Measurements from ENCODE around the gene PRKCSH. TPM values are rescaled to one million over a fixed set of nuclear protein-coding genes. Genes with fewer than 3 reads are reported as not detected.
"Not testable (repeated sequence)": the region's sequence is repeated elsewhere in the genome, so short reads cannot be mapped to it uniquely, and the experiment has no call there.

PRKCSH gene
- total RNA-seq, 8 experiments from 2014 or later: 160 to 255 (median 196) TPM

- WGBS, 10 experiments: 14 to 100% (median 50%) methylated on average over 1 to 9 of the region's 27 CpGs; no CpG with 5 or more reads in 1 of the 10 experiments
- peaks cover 13 to 27% of the 10 kb centered on the region in 2 donors for H3K4me1 ChIP-seq (replicated peaks in 1 of 2)
- in situ Hi-C loops (cut with MboI; ENCODE audit: low pct_unique_long_range_greater_than_20kb in 2 of 9, low sequenced_read_pairs in 9 of 9, unreplicated experiment in 9 of 9): no loop called here
- no peak for ATAC-seq (replicated peaks in 6 of 8)
- no peak overlapping the region for H3K27ac ChIP-seq
- peak overlapping the region in 1 of 5 donors; percentile 23 for H3K4me3 ChIP-seq
These were observed 12.2 kb upstream of the PRKCSH start for GRCh38 chr19:11423164-11423790.

- in situ Hi-C loops (cut with MboI; ENCODE audit: low pct_unique_long_range_greater_than_20kb in 2 of 9, low sequenced_read_pairs in 9 of 9, unreplicated experiment in 9 of 9): no loop called here
- Histone ChIP-seq H3K27ac (no peak overlapping the region), H3K4me1 (replicated peaks in 1 of 2) (peaks cover 13 to 22% of the 10 kb centered on the region in 2 donors), H3K4me3 (peak overlapping the region in 1 of 5 donors; percentile 10)
- no peak for ATAC-seq (replicated peaks in 6 of 8)
- WGBS, 10 experiments: 0 to 19% methylated on average over 1 to 5 of the region's 22 CpGs; no CpG with 5 or more reads in 8 of the 10 experiments
These were observed 11.6 kb upstream of the PRKCSH start for GRCh38 chr19:11423791-11424181.

GRCh38 chr19:11425719-11426457, 9.5 kb upstream of the PRKCSH start:
- Histone ChIP-seq H3K4me1 (replicated peaks in 1 of 2) (peaks cover 8 to 15% of the 10 kb centered on the region in 2 donors), H3K4me3 (no peak overlapping the region), H3K27ac (no peak overlapping the region)
- ATAC-seq (replicated peaks in 6 of 8): no peak
- 90% methylated on average over 2 of the region's 28 CpGs; no CpG with 5 or more reads in 9 of the 10 experiments for WGBS, 10 experiments
- in situ Hi-C loops (cut with MboI; ENCODE audit: low pct_unique_long_range_greater_than_20kb in 2 of 9, low sequenced_read_pairs in 9 of 9, unreplicated experiment in 9 of 9): no loop called here

GRCh38 chr19:11426656-11427055, 8.8 kb upstream of the PRKCSH start:
- no peak overlapping the region for H3K4me3 ChIP-seq
- in situ Hi-C loops (cut with MboI; ENCODE audit: low pct_unique_long_range_greater_than_20kb in 2 of 9, low sequenced_read_pairs in 9 of 9, unreplicated experiment in 9 of 9): no loop called here
- no peak for ATAC-seq (replicated peaks in 6 of 8)
- 76 to 100% (median 85%) methylated on average over 1 to 7 of the region's 19 CpGs; no CpG with 5 or more reads in 4 of the 10 experiments for WGBS, 10 experiments
- peaks cover 2 to 7% of the 10 kb centered on the region in 2 donors for H3K4me1 ChIP-seq (replicated peaks in 1 of 2)
- H3K27ac ChIP-seq: no peak overlapping the region

- 60 to 100% (median 93%) methylated on average over 1 to 3 of the region's 3 CpGs; no CpG with 5 or more reads in 3 of the 10 experiments for WGBS, 10 experiments
- in situ Hi-C loops (cut with MboI; ENCODE audit: low pct_unique_long_range_greater_than_20kb in 2 of 9, low sequenced_read_pairs in 9 of 9, unreplicated experiment in 9 of 9); H3K4me3 ChIP-seq; H3K27ac ChIP-seq; ATAC-seq (replicated peaks in 6 of 8): not testable (repeated sequence)
- peaks cover 5 to 15% of the 10 kb centered on the region in 2 donors for H3K4me1 ChIP-seq (replicated peaks in 1 of 2)
These were observed 1.9 kb upstream of the PRKCSH start for GRCh38 chr19:11433526-11433925.

- peak in 7 of 8 experiments; percentile 0 to 34 (median 29) for ATAC-seq (replicated peaks in 6 of 8)
- Histone ChIP-seq H3K4me3 (peak overlapping the region; percentile 31 to 77 (median 72)), H3K4me1 (replicated peaks in 1 of 2) (peaks cover 5 to 15% of the 10 kb centered on the region in 2 donors), H3K27ac (peak overlapping the region; percentile 76 to 89)
- in situ Hi-C loops (cut with MboI; ENCODE audit: low pct_unique_long_range_greater_than_20kb in 2 of 9, low sequenced_read_pairs in 9 of 9, unreplicated experiment in 9 of 9): no loop called here
- 4 to 20% (median 7%) methylated on average over 1 to 4 of the region's 9 CpGs; no CpG with 5 or more reads in 7 of the 10 experiments for WGBS, 10 experiments
These were observed 755 bp upstream of the PRKCSH start for GRCh38 chr19:11434703-11435056.

- H3K27ac ChIP-seq: peak overlapping the region; percentile 34 to 89
- WGBS, 10 experiments: 0 to 26% (median 0%) methylated on average over 2 to 5 of the region's 21 CpGs; no CpG with 5 or more reads in 4 of the 10 experiments
- peak in 3 of 8 experiments; percentile 4 to 10 (median 5) for ATAC-seq (replicated peaks in 6 of 8)
- in situ Hi-C loops (cut with MboI; ENCODE audit: low pct_unique_long_range_greater_than_20kb in 2 of 9, low sequenced_read_pairs in 9 of 9, unreplicated experiment in 9 of 9): no loop called here
- peaks cover 5 to 15% of the 10 kb centered on the region in 2 donors for H3K4me1 ChIP-seq (replicated peaks in 1 of 2)
- H3K4me3 ChIP-seq: peak overlapping the region; percentile 44 to 77 (median 72)
These were observed 438 bp downstream of the PRKCSH start for GRCh38 chr19:11435833-11436313.

- WGBS, 10 experiments: 83 to 100% (median 92%) methylated on average over 1 to 9 of the region's 9 CpGs; no CpG with 5 or more reads in 6 of the 10 experiments
- Histone ChIP-seq H3K27ac (no peak overlapping the region), H3K4me3 (no peak overlapping the region), H3K4me1 (replicated peaks in 1 of 2) (peaks cover 5 to 15% of the 10 kb centered on the region in 2 donors)
- no peak for ATAC-seq (replicated peaks in 6 of 8)
- in situ Hi-C loops (cut with MboI; ENCODE audit: low pct_unique_long_range_greater_than_20kb in 2 of 9, low sequenced_read_pairs in 9 of 9, unreplicated experiment in 9 of 9): no loop called here
These were observed 2.5 kb downstream of the PRKCSH start for GRCh38 chr19:11437955-11438354.

- Histone ChIP-seq H3K27ac (no peak overlapping the region), H3K4me3 (no peak overlapping the region), H3K4me1 (replicated peaks in 1 of 2) (no peaks in the 10 kb centered on the region)
- WGBS, 10 experiments: 87 to 100% methylated on average over 1 to 3 of the region's 5 CpGs; no CpG with 5 or more reads in 8 of the 10 experiments
- no peak for ATAC-seq (replicated peaks in 6 of 8)
- in situ Hi-C loops (cut with MboI; ENCODE audit: low pct_unique_long_range_greater_than_20kb in 2 of 9, low sequenced_read_pairs in 9 of 9, unreplicated experiment in 9 of 9): no loop called here
These were observed 8.6 kb downstream of the PRKCSH start for GRCh38 chr19:11444059-11444458.

GRCh38 chr19:11445141-11445540, 9.7 kb downstream of the PRKCSH start:
- WGBS, 10 experiments: no CpG with 5 or more reads among the region's 13 CpGs
- ATAC-seq (replicated peaks in 6 of 8): no peak
- no peak overlapping the region for H3K4me3 ChIP-seq
- no peaks in the 10 kb centered on the region for H3K4me1 ChIP-seq (replicated peaks in 1 of 2)
- H3K27ac ChIP-seq: no peak overlapping the region
- in situ Hi-C loops (cut with MboI; ENCODE audit: low pct_unique_long_range_greater_than_20kb in 2 of 9, low sequenced_read_pairs in 9 of 9, unreplicated experiment in 9 of 9): no loop called here

GRCh38 chr19:11446271-11446651, 10.8 kb downstream of the PRKCSH start:
- peaks cover 3 to 4% of the 10 kb centered on the region in 2 donors for H3K4me1 ChIP-seq (replicated peaks in 1 of 2)
- 93% methylated on average over 6 of the region's 14 CpGs; no CpG with 5 or more reads in 9 of the 10 experiments for WGBS, 10 experiments
- no peak overlapping the region for H3K27ac ChIP-seq
- ATAC-seq (replicated peaks in 6 of 8): peak in 2 of 8 experiments; percentile 3
- in situ Hi-C loops (cut with MboI; ENCODE audit: low pct_unique_long_range_greater_than_20kb in 2 of 9, low sequenced_read_pairs in 9 of 9, unreplicated experiment in 9 of 9): no loop called here
- no peak overlapping the region for H3K4me3 ChIP-seq

GRCh38 chr19:11446652-11447301, 11.3 kb downstream of the PRKCSH start:
- in situ Hi-C loops (cut with MboI; ENCODE audit: low pct_unique_long_range_greater_than_20kb in 2 of 9, low sequenced_read_pairs in 9 of 9, unreplicated experiment in 9 of 9): no loop called here
- H3K27ac ChIP-seq: peak overlapping the region in 1 of 2 donors; percentile 55
- H3K4me3 ChIP-seq: no peak overlapping the region
- 100% methylated on average over 1 of the region's 23 CpGs; no CpG with 5 or more reads in 9 of the 10 experiments for WGBS, 10 experiments
- peaks cover 8 to 9% of the 10 kb centered on the region in 2 donors for H3K4me1 ChIP-seq (replicated peaks in 1 of 2)
- peak; percentile 46 to 91 (median 60) for ATAC-seq (replicated peaks in 6 of 8)

Measured in motor neuron (in vitro differentiated cells).